Ovary (tissue), 3 donors: ENCODE measurements around the gene SH3BGR.

Source experiments
- CTCF ChIP-seq, 3 donors: fragments of 450-650 bp in 2 of 3; fragments of 200-600 bp in 1 of 3; IDR thresholded peaks; one replicate each; pipeline versions ENCODE4 v1.5.1 to v1.8.0; 2016 to 2022; ENCODE audit warnings: antibody characterized with exemption in 3 of 3, mild to moderate bottlenecking in 1 of 3
- EP300 ChIP-seq: sonication (generic); formaldehyde crosslinking; IDR thresholded peaks from one replicate; pipeline ENCODE4 v1.6.1; 2017; ENCODE audit warnings: antibody characterized with exemption
- donor health status: DM: no; HTN: no; CAD: no.

DNA sequence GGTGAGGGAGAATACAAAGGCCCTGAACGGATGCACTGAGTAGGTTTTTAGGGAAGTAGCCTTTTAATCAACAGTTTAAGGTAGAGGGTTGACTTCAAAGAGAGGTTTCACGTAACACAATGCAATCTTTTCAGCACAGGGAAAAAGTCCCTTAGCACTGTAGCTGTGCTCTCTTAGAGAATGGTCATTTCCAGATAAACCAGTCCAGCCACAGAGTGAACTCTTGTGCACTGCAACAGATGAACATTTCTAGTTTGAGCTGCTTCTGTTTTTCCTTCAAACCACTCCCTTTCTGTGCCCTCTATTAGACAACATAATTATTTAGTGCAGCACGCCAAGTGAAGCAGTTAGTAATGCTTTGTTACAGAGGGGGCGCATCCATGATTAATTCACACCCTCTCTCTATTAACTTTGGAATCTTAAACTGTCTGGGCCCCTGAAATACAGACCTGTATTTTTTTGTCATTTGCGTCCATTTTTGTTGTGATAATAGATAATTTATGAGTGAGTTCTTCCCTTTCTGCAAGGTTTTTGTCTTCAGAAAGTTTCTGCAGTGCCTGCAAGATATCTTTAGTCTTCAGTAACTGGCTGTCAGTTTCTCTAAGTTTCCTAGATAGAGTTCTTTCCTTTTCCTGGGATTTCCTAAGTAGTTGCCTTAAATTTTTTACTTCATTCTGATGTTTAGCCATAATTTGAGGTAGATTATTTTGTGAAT is 29.1 kb upstream of the SH3BGR start:
- TF ChIP-seq CTCF (IDR thresholded peaks at IDR 0.05): no peak
- no peak for TF ChIP-seq EP300
